Renal pelvis (tissue), 4 donors: ENCODE measurements around the gene LMF2. TPM values are rescaled to one million over a fixed set of nuclear protein-coding genes. Genes with fewer than 3 reads are reported as not detected.
"Not testable (repeated sequence)": the region's sequence is repeated elsewhere in the genome, so short reads cannot be mapped to it uniquely, and the experiment has no call there.

ENCODE experiments used
- DNase-seq: peaks from one replicate; pipeline ENCODE4 v3.0.0-alpha.2; 2013
- polyA plus RNA-seq, 3 donors: library from polyadenylated mRNA; unstranded; fragments of 120-200 nt; gene quantifications; one replicate each; pipeline ENCODE4 v1.2.1, GENCODE V29; 2013; ENCODE audit not compliant: insufficient read length in 3 of 3

LMF2 gene
- polyA plus RNA-seq, 3 donors, result 47.3 to 61.5 (median 60.5) TPM

- DNase-seq, result peak; percentile 97
Observed at GRCh38 chr22:50525104-50525857, 17.8 kb upstream of the LMF2 start, which contains the start of gene SCO2. Gene SCO2, minus strand, starts transcription at chr22:50525598. Its CDS starts 1,187 bp downstream, at chr22:50524411.

GRCh38 chr22:50524676-50525103, 17.2 kb upstream of the LMF2 start:
- no peak for DNase-seq

GRCh38 chr22:50523806-50524675, 16.5 kb upstream of the LMF2 start:
- DNase-seq, result no peak

GRCh38 chr22:50523458-50523805, 15.9 kb upstream of the LMF2 start:
- DNase-seq, result no peak

- DNase-seq, result no peak
Observed at GRCh38 chr22:50522806-50523438, 15.4 kb upstream of the LMF2 start.

- no peak for DNase-seq
Observed at GRCh38 chr22:50522208-50522805, 14.8 kb upstream of the LMF2 start.

- no peak for DNase-seq
Observed at GRCh38 chr22:50521710-50522109, 14.2 kb upstream of the LMF2 start.

- DNase-seq, result no peak
Observed at GRCh38 chr22:50520826-50521453, 13.4 kb upstream of the LMF2 start.

GRCh38 chr22:50520184-50520583, 12.7 kb upstream of the LMF2 start:
- DNase-seq, result not testable (repeated sequence)

- DNase-seq, result no peak
Observed at GRCh38 chr22:50519151-50519550, 11.6 kb upstream of the LMF2 start.

GRCh38 chr22:50518606-50519005, 11.1 kb upstream of the LMF2 start:
- DNase-seq, result no peak

- no peak for DNase-seq
Observed at GRCh38 chr22:50517495-50518260, 10.2 kb upstream of the LMF2 start.

- no peak for DNase-seq
Observed at GRCh38 chr22:50516891-50517290, 9.4 kb upstream of the LMF2 start.

GRCh38 chr22:50516068-50516467, 8.6 kb upstream of the LMF2 start:
- DNase-seq, result no peak

GRCh38 chr22:50513175-50513574, 5.7 kb upstream of the LMF2 start:
- DNase-seq, result no peak

GRCh38 chr22:50508897-50509296, 1.4 kb upstream of the LMF2 start:
- no peak for DNase-seq

- DNase-seq, result peak; percentile 98
Observed at GRCh38 chr22:50507991-50508884, 736 bp upstream of the LMF2 start, which contains the start of gene NCAPH2. Gene NCAPH2, plus strand, starts transcription at chr22:50508224. Its CDS starts 114 bp downstream, at chr22:50508338.

GRCh38 chr22:50506611-50507420, 686 bp downstream of the LMF2 start:
- DNase-seq, result no peak
